Kidney (tissue), 14 donors: ENCODE data around the gene DVL2. TPM values are rescaled to one million over a fixed set of nuclear protein-coding genes. Genes with fewer than 3 reads are reported as not detected.

Source experiments
- DNase-seq, 5 donors: peaks; one replicate each; pipeline ENCODE4 v3.0.0-alpha.2; 2013 to 2020
- FAIRE-seq: peaks from 2 replicates; lab custom pipeline; 2012; peaks lifted over from hg19 to GRCh38; lab: Jason Lieb, UNC
- H3K27ac ChIP-seq, 2 donors: one replicate each; pipeline ENCODE4 v1.7.0; 2013; ENCODE audit warnings: low read depth in 2 of 2, low read length in 2 of 2, inconsistent platforms in 1 of 2
- H3K27me3 ChIP-seq: one replicate; pipeline ENCODE4 v1.7.1; 2013; ENCODE audit warnings: low read length, inconsistent platforms; ENCODE audit not compliant: control insufficient read depth, insufficient read depth
- H3K36me3 ChIP-seq, 3 donors: one replicate each; pipeline versions ENCODE4 v1.7.0 to v1.7.1; 2013; ENCODE audit warnings: low read length in 3 of 3, control low read depth in 1 of 3, inconsistent platforms in 1 of 3; ENCODE audit not compliant: insufficient read depth in 3 of 3, control insufficient read depth in 2 of 3
- H3K4me1 ChIP-seq, 3 donors: one replicate each; pipeline versions ENCODE4 v1.7.0 to v1.7.1; 2013; ENCODE audit warnings: low read length in 3 of 3, inconsistent platforms in 1 of 3, low read depth in 1 of 3; ENCODE audit not compliant: control insufficient read depth in 2 of 3, insufficient read depth in 2 of 3
- H3K4me3 ChIP-seq, 3 donors: one replicate each; pipeline versions ENCODE4 v1.7.0 to v1.8.1; 2013; ENCODE audit warnings: low read length in 3 of 3, control low read depth in 1 of 3, inconsistent platforms in 1 of 3
- H3K9ac ChIP-seq, 3 donors: one replicate each; pipeline versions ENCODE4 v1.7.0 to v1.7.1; 2013; ENCODE audit warnings: low read length in 3 of 3, control low read depth in 1 of 3, inconsistent platforms in 1 of 3
- H3K9me3 ChIP-seq, 3 donors: one replicate each; pipeline versions ENCODE4 v1.7.0 to v1.7.1; 2013; ENCODE audit warnings: low read length in 3 of 3, control low read depth in 1 of 3, inconsistent platforms in 1 of 3; ENCODE audit not compliant: control insufficient read depth in 2 of 3, insufficient read depth in 1 of 3
- intact Hi-C: fragments of 100-400 bp; cut with DNase I; formaldehyde crosslinking; loops from one replicate; pipeline ENCODE4 v1.11.1; 2022
- polyA plus RNA-seq: library from polyadenylated mRNA; stranded (reverse); fragments of 350-450 nt; fragmentation: Illumina TruSeq; extraction: RNeasy Lipid Tissue Mini Kit (QIAGEN cat#74804); gene quantifications from one replicate; pipeline ENCODE4 v1.2.3, GENCODE V29; 2014; ENCODE audit warnings: low read depth, low replicate concordance; ENCODE audit not compliant: insufficient read depth
- total RNA-seq: library from RNA; stranded (reverse); fragmentation: NEBNext Ultra II Directional; extraction: Animal tissue kit (Norgen Biotek cat#: 25700); gene quantifications from one replicate; pipeline ENCODE4 v1.2.1, GENCODE V29; 2021
- TF ChIP-seq, protein P1 (sequence below): IDR thresholded peaks from 3 replicates; pipeline ENCODE4 v1.5.1; 2012; ENCODE audit warnings: mild to moderate bottlenecking, moderate library complexity, borderline replicate concordance; ENCODE audit not compliant: insufficient read depth; ENCODE audit errors: extremely low read depth
- donor health status: control.
- donor health status: control.
- donor health status: control.
- donor health status: control.
- donor health status: control.
- donor health status: DM: yes; HTN: yes; CAD: no.
- donor health status: Normal renal cell carcinoma (clear cell type).

DVL2 gene
- total and polyA plus RNA-seq, 2 donors from 2014 or later = 18.0 to 35.8 TPM

- peak overlapping the region in 1 of 3 donors; percentile 46 for H3K9ac ChIP-seq
- FAIRE-seq = no peak
Measured at GRCh38 chr17:7282752-7283321, 48.5 kb upstream of the DVL2 start.

DNA sequence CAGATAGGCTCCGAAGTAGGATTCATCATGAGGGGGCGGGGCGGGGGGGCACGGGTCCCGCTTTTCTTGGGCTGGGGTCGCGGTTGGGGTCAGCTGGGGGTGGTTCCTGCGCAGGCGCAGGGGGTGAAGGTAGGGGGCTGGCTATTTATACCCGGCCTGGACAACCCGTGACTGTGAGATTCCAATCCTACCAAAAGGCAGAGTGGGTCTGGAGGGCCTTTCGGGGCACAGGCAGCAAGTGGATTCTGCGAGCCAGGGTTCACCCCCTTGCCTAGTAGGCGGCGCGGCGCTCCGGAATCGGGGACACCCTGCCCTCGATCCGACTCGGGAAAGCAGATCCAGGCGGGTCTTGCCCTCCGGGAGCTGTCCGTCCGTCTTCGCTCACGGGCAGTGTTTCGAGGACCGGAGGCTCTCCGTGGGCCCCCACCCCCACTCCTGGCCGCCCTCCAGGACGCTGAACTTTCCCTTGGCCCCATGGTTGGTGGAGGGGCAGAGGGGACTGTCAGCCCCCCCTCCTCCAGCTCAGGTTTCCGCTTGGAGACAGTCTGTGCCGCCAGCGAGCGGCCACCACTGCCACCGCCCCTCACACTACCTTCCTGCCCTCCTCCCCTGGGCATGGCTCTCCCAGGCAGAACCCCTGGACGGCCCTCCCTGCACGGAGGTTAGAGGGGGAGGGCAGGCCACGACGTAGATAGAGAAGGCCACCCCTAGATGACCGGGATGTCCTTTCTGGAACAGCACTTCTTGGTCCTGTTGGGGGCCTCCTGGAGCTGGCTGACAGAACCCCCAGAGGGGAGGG, 47.8 kb upstream of the DVL2 start:
- H3K9ac ChIP-seq = peak overlapping the region in 2 of 3 donors; percentile 24 to 46
- no peak for FAIRE-seq

More at GRCh38 chr17:7282752-7283321, 48.5 kb upstream of the DVL2 start:
- TF ChIP-seq, protein P1, sequence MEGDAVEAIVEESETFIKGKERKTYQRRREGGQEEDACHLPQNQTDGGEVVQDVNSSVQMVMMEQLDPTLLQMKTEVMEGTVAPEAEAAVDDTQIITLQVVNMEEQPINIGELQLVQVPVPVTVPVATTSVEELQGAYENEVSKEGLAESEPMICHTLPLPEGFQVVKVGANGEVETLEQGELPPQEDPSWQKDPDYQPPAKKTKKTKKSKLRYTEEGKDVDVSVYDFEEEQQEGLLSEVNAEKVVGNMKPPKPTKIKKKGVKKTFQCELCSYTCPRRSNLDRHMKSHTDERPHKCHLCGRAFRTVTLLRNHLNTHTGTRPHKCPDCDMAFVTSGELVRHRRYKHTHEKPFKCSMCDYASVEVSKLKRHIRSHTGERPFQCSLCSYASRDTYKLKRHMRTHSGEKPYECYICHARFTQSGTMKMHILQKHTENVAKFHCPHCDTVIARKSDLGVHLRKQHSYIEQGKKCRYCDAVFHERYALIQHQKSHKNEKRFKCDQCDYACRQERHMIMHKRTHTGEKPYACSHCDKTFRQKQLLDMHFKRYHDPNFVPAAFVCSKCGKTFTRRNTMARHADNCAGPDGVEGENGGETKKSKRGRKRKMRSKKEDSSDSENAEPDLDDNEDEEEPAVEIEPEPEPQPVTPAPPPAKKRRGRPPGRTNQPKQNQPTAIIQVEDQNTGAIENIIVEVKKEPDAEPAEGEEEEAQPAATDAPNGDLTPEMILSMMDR = no peak
- no peak for DNase-seq
- no peaks in the 10 kb centered on the region for H3K27me3 ChIP-seq
- H3K36me3 ChIP-seq = no peaks in the 10 kb centered on the region
- no peak overlapping the region for H3K27ac ChIP-seq
- intact Hi-C loops = no loop called here
- H3K9me3 ChIP-seq = no peaks in the 10 kb centered on the region
- peaks cover 0 to 14% (median 0%) of the 10 kb centered on the region in 3 donors for H3K4me1 ChIP-seq
- peak overlapping the region in 1 of 3 donors; percentile 46 for H3K4me3 ChIP-seq

GRCh38 chr17:7281074-7281952, 47.0 kb upstream of the DVL2 start, which contains the start of gene SLC2A4:
Gene SLC2A4, plus strand, starts transcription at chr17:7281718. Its CDS starts 217 bp downstream, at chr17:7281935.
- DNase-seq (peak; percentile 97 to 99 (median 98)), FAIRE-seq (peak; percentile 46)
- H3K9ac ChIP-seq = peak within 1 kb of the TSS in 2 of 3 donors; percentile 52 to 84
- no peaks in the 10 kb centered on the region for H3K27me3 ChIP-seq
- peak within 1 kb of the TSS; percentile 90 to 94 for H3K27ac ChIP-seq
- H3K9me3 ChIP-seq = no peaks in the 10 kb centered on the region
- H3K4me1 ChIP-seq = peaks cover 0 to 14% (median 0%) of the 10 kb centered on the region in 3 donors
- intact Hi-C loops = no loop called here
- H3K36me3 ChIP-seq = no peaks in the 10 kb centered on the region
- TF ChIP-seq, protein P1 = no peak
- H3K4me3 ChIP-seq = peak within 1 kb of the TSS; percentile 30 to 46 (median 35)

More for the DNA sequence above, 47.8 kb upstream of the DVL2 start:
- Histone ChIP-seq H3K4me3 (peak overlapping the region in 2 of 3 donors; percentile 30 to 46), H3K27me3 (no peaks in the 10 kb centered on the region), H3K36me3 (no peaks in the 10 kb centered on the region), H3K27ac (no peak overlapping the region), H3K9me3 (no peaks in the 10 kb centered on the region), H3K4me1 (peaks cover 0 to 14% (median 0%) of the 10 kb centered on the region in 3 donors)
- TF ChIP-seq, protein P1 = no peak
- intact Hi-C loops = no loop called here
- peak; percentile 59 to 87 (median 77) for DNase-seq
